GM12878 (cell line): ENCODE measurements around the gene GRIA4.

Experiments
- FOXK2 ChIP-seq: fragments of 450-650 bp; IDR thresholded peaks from 2 replicates; pipeline ENCODE4 v1.6.1; 2017; ENCODE audit warnings: mild to moderate bottlenecking, moderate library complexity
- TAF1 ChIP-seq: IDR thresholded peaks from 2 replicates; pipeline ENCODE4 v1.6.1; 2011; ENCODE audit warnings: mild to moderate bottlenecking, low read depth, low read length, borderline replicate concordance
- ZZZ3 ChIP-seq: IDR thresholded peaks from 2 replicates; pipeline ENCODE4 v1.6.1; 2011; ENCODE audit warnings: low read depth; ENCODE audit not compliant: control insufficient read depth, insufficient read length
- TF ChIP-seq, protein P1 (sequence below), 3 experiments: IDR thresholded peaks in 2 of 3; conservative IDR thresholded peaks in 1 of 3; 2 replicates each; pipeline ENCODE4 v1.5.1; 2011; ENCODE audit warnings: low read depth in 3 of 3, low read length in 3 of 3, mild to moderate bottlenecking in 3 of 3, control low read depth in 2 of 3, moderate library complexity in 2 of 3, inconsistent platforms in 1 of 3, mixed read lengths in 1 of 3; ENCODE audit not compliant: control insufficient read depth in 2 of 3, insufficient read depth in 1 of 3; ENCODE audit errors: extremely low read depth in 1 of 3
- TF ChIP-seq, protein P2 (sequence below): IDR thresholded peaks from 2 replicates; pipeline ENCODE4 v1.6.1; 2012; ENCODE audit warnings: mild to moderate bottlenecking, low read depth, low read length

DNA sequence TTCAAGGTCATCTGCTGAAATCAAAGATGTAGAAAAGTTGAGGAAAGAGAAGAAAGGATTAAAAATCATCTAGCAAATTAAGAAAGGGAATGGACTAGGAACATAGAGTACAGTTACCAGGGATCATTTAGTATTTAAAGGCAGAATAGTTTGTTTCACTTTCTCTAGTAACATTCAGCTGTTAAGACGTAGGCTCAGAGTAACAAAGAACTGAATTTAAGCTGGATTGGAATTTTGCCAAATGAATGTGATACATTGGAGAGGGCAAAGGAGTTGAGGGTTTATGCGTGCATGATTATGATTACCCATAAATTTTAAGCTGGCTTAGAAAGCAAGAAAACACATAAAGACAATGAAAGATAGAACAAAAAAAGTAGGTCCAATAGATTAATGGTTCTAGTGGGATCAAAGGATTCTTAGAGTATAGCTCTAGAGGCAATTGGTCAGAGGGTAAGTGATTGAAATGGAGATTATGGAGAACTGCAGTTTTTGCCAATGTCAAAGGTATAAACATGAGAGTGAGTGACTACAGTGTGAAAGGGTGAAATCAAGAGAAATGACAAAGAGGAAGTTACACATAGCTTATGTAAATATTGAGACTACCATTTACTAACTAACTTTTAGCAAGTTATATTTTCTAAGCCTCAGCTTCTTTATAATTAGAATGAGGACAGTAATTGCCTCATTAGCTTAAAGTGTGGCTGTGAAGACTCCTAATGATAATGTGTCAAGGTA is 190.0 kb downstream of the GRIA4 start:
- TF ChIP-seq, protein P1, sequence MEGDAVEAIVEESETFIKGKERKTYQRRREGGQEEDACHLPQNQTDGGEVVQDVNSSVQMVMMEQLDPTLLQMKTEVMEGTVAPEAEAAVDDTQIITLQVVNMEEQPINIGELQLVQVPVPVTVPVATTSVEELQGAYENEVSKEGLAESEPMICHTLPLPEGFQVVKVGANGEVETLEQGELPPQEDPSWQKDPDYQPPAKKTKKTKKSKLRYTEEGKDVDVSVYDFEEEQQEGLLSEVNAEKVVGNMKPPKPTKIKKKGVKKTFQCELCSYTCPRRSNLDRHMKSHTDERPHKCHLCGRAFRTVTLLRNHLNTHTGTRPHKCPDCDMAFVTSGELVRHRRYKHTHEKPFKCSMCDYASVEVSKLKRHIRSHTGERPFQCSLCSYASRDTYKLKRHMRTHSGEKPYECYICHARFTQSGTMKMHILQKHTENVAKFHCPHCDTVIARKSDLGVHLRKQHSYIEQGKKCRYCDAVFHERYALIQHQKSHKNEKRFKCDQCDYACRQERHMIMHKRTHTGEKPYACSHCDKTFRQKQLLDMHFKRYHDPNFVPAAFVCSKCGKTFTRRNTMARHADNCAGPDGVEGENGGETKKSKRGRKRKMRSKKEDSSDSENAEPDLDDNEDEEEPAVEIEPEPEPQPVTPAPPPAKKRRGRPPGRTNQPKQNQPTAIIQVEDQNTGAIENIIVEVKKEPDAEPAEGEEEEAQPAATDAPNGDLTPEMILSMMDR (IDR thresholded peaks at IDR 0.05 in 2 of 3, conservative IDR thresholded peaks at IDR 0.05 in 1 of 3; ENCODE audit: control insufficient read depth in 2 of 3, extremely low read depth in 1 of 3, insufficient read depth in 1 of 3, low read depth in 3 of 3, low read length in 3 of 3): no peak
- no peak for TF ChIP-seq TAF1
- TF ChIP-seq FOXK2: no peak
- TF ChIP-seq, protein P2, sequence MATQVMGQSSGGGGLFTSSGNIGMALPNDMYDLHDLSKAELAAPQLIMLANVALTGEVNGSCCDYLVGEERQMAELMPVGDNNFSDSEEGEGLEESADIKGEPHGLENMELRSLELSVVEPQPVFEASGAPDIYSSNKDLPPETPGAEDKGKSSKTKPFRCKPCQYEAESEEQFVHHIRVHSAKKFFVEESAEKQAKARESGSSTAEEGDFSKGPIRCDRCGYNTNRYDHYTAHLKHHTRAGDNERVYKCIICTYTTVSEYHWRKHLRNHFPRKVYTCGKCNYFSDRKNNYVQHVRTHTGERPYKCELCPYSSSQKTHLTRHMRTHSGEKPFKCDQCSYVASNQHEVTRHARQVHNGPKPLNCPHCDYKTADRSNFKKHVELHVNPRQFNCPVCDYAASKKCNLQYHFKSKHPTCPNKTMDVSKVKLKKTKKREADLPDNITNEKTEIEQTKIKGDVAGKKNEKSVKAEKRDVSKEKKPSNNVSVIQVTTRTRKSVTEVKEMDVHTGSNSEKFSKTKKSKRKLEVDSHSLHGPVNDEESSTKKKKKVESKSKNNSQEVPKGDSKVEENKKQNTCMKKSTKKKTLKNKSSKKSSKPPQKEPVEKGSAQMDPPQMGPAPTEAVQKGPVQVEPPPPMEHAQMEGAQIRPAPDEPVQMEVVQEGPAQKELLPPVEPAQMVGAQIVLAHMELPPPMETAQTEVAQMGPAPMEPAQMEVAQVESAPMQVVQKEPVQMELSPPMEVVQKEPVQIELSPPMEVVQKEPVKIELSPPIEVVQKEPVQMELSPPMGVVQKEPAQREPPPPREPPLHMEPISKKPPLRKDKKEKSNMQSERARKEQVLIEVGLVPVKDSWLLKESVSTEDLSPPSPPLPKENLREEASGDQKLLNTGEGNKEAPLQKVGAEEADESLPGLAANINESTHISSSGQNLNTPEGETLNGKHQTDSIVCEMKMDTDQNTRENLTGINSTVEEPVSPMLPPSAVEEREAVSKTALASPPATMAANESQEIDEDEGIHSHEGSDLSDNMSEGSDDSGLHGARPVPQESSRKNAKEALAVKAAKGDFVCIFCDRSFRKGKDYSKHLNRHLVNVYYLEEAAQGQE: no peak
- TF ChIP-seq ZZZ3: no peak
